T-helper 2 cell treated with Interferon-gamma antibody and Interleukin-4, amounts not matched to agents 100 ng/mL and 5 ng/mL, for 36 hours (primary cell): Measurements from ENCODE around the gene NFATC1. TPM values are rescaled to one million over a fixed set of nuclear protein-coding genes. Genes with fewer than 3 reads are reported as not detected.

ENCODE experiments used
- intact Hi-C: fragments of 100-400 bp; cut with micrococcal nuclease; formaldehyde crosslinking; loops from one replicate; pipeline ENCODE4 v1.15.1; 2023
- total RNA-seq: library from RNA; stranded (reverse); gene quantifications from 2 replicates; pipeline ENCODE4 v1.2.3, GENCODE V29; 2022

NFATC1 gene
- 37.9 and 39.7 TPM in 2 replicates for total RNA-seq

- intact Hi-C loops, result loop anchor here (5.0 to 10.0 kb wide), 3 partner anchors 329 to 591 kb away; partner anchors contain the start of genes ATP9B, SLC66A2 and TXNL4A
Measured at GRCh38 chr18:79395761-79396404, at the start of gene NFATC1. NFATC1 (plus strand) TSS chr18:79395930; CDS start chr18:79396225, 295 bp downstream.

GRCh38 chr18:79345981-79346380 lies 49.7 kb upstream of the NFATC1 start:
- intact Hi-C loops, result no loop called here

- intact Hi-C loops, result no loop called here
Measured at GRCh38 chr18:79348066-79348465, 47.7 kb upstream of the NFATC1 start.

- intact Hi-C loops, result no loop called here
Measured at GRCh38 chr18:79352432-79352831, 43.3 kb upstream of the NFATC1 start.

GRCh38 chr18:79353267-79353666 lies 42.5 kb upstream of the NFATC1 start:
- intact Hi-C loops, result no loop called here

GRCh38 chr18:79354350-79354749 lies 41.4 kb upstream of the NFATC1 start:
- intact Hi-C loops, result no loop called here

GRCh38 chr18:79355433-79356335 lies 40.0 kb upstream of the NFATC1 start:
- intact Hi-C loops, result no loop called here

- intact Hi-C loops, result no loop called here
Measured at GRCh38 chr18:79356435-79356834, 39.3 kb upstream of the NFATC1 start.

- intact Hi-C loops, result no loop called here
Measured at GRCh38 chr18:79360933-79361332, 34.8 kb upstream of the NFATC1 start.

GRCh38 chr18:79361766-79362522 lies 33.8 kb upstream of the NFATC1 start:
- intact Hi-C loops, result no loop called here

GRCh38 chr18:79365701-79366100 lies 30.0 kb upstream of the NFATC1 start:
- intact Hi-C loops, result no loop called here

GRCh38 chr18:79366177-79367094 lies 29.3 kb upstream of the NFATC1 start:
- intact Hi-C loops, result no loop called here

- intact Hi-C loops, result no loop called here
Measured at GRCh38 chr18:79367480-79367879, 28.2 kb upstream of the NFATC1 start.

GRCh38 chr18:79367989-79368388 lies 27.7 kb upstream of the NFATC1 start:
- intact Hi-C loops, result no loop called here

GRCh38 chr18:79368681-79369080 lies 27.0 kb upstream of the NFATC1 start:
- intact Hi-C loops, result no loop called here

GRCh38 chr18:79371561-79372121 lies 24.1 kb upstream of the NFATC1 start:
- intact Hi-C loops, result no loop called here

- intact Hi-C loops, result no loop called here
Measured at GRCh38 chr18:79372461-79372860, 23.3 kb upstream of the NFATC1 start.

GRCh38 chr18:79372991-79373390 lies 22.7 kb upstream of the NFATC1 start:
- intact Hi-C loops, result no loop called here

- intact Hi-C loops, result no loop called here
Measured at GRCh38 chr18:79373736-79374135, 22.0 kb upstream of the NFATC1 start.

GRCh38 chr18:79374408-79375171 lies 21.1 kb upstream of the NFATC1 start:
- intact Hi-C loops, result no loop called here
